Cardiac septum (tissue), 1 donor: ENCODE measurements around the gene ANLN. TPM values are rescaled to one million over a fixed set of nuclear protein-coding genes. Genes with fewer than 3 reads are reported as not detected.

Experiments used
- DNase-seq: peaks from one replicate; pipeline ENCODE4 v3.0.0-alpha.2; 2020; ENCODE audit warnings: low spot score
- intact Hi-C: fragments of 100-400 bp; cut with DNase I; formaldehyde crosslinking; loops from one replicate; pipeline ENCODE4 v1.14.0; 2022
- total RNA-seq: library from RNA; stranded (reverse); fragmentation: NEBNext Ultra II Directional; extraction: Animal tissue kit (Norgen Biotek cat#: 25700); gene quantifications from one replicate; pipeline ENCODE4 v1.2.1, GENCODE V29; 2021
- donor health status: DM: no; HTN: no; CAD: no.

Gene ANLN
- total RNA-seq, 1 donor from 2014 or later, result 0.57 TPM

DNA sequence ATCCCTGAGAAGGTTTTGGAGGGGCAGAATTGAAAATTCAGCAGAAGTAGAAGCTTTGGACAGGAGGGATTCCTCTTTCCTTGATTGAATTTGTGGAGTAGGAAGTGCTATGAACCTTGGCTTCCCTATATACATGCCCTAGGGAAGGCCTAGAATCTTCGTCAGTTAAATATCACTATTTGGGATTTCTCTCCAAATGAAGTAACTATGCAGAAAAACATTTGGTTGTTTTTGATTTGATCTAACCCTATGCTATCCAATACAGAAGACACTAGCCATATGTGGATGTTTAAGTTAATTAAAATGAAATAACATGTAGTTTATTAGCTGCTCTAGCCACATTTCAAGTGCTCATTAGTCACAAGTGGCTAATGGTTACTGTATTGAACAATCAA lies 15.7 kb downstream of the ANLN start:
- DNase-seq, result no peak
- intact Hi-C loops, result no loop called here

DNA sequence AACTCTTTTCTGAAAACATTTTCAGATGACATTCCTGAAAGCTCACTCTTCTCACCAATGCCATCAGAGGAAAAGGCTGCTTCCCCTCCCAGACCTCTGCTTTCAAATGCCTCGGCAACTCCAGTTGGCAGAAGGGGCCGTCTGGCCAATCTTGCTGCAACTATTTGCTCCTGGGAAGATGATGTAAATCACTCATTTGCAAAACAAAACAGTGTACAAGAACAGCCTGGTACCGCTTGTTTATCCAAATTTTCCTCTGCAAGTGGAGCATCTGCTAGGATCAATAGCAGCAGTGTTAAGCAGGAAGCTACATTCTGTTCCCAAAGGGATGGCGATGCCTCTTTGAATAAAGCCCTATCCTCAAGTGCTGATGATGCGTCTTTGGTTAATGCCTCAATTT lies 16.5 kb downstream of the ANLN start:
- intact Hi-C loops, result no loop called here

DNA sequence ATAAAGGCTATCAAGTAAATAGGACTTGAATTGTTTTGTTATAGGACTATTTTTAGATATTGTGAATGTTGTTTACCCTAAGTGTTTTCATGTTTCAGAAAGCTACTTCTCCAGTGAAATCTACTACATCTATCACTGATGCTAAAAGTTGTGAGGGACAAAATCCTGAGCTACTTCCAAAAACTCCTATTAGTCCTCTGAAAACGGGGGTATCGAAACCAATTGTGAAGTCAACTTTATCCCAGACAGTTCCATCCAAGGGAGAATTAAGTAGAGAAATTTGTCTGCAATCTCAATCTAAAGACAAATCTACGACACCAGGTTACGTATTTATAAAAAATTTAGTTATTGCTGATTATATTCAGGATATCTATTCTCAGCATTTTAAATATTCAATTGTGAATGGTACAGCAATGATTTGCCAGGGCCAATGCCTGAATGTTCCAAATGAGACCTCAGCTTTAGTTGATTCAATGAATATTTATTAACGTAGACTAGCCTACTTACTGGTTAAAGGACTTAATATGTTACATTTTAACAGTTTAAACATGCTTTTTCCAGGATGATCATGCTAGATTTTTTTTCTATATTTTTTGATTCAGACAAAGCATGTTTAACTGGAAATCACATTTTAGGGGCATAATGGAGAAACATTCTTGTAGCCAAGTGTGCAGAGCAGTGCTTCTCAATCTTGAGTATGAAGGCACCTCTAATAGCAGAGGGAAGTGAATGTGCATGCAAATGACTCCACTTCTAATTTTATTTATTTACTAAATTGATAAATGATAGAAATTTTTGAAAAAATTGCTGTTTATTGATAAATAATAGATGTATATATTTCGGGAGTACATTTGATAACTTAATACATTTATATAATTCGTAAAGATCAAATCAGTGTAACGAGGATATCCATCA lies 18.2 kb downstream of the ANLN start:
- DNase-seq, result no peak
- intact Hi-C loops, result no loop called here

More for the DNA sequence above, 16.5 kb downstream of the ANLN start:
- DNase-seq, result no peak

DNA sequence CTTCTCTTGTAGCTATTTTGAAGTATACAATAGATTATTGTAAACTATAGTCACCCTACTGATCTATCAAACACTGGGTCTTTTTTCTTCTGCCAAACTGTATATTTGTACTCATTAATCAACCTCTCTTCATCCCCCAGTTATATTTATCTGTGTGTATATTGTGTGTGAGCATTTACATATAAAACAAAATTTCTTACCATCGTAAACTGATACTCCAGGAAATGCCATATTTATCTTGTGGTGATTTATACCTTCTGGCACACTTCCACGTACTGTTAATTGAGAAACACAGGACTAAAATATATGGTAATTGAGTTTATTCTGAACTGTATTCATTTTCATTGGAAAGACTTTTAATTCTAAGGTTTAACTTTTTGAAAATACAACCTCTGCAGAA lies 18.9 kb downstream of the ANLN start:
- intact Hi-C loops, result no loop called here
- DNase-seq, result no peak

- no peak for DNase-seq
- intact Hi-C loops, result no loop called here
Measured at GRCh38 chr7:36409180-36409579, 19.5 kb downstream of the ANLN start.

DNA sequence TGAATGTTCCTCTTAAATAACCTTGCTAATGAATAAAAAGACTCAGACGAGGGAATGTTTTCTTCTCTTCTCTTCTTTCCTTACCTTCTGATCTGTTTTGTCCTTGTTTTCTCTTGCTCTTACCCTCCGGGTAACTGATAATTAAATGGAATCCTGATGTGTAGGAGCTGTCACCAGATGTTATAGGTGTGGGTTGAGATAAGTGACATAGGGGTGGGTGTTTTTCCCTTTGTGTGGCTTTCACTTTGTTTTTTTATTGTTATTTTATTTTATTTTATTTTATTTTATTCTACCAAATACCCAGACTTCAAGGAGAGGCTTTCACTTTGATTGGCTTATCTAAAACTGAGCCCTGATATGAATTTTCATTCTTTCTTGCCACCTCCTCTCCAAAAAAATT lies 25.5 kb downstream of the ANLN start:
- intact Hi-C loops, result no loop called here
- DNase-seq, result no peak

DNA sequence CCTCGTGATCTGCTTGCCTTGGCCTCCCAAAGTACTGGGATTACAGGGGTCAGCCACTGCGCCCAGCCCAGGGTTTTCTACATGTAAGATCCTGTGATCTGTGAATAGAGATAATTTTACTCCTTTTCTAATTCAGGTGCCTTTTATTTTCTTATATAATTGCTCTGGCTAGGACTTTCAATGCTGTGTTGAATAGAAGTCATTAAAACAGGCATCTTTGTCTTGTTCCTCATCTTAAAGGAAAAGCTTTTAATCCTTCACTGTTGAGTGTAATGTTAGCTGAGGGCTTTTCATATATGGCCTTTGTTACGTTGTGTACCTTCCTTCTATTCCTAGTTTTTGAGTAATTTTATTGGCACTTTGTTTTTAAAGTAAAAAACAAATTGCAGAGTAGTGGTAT lies 26.6 kb downstream of the ANLN start:
- no peak for DNase-seq
- intact Hi-C loops, result no loop called here

DNA sequence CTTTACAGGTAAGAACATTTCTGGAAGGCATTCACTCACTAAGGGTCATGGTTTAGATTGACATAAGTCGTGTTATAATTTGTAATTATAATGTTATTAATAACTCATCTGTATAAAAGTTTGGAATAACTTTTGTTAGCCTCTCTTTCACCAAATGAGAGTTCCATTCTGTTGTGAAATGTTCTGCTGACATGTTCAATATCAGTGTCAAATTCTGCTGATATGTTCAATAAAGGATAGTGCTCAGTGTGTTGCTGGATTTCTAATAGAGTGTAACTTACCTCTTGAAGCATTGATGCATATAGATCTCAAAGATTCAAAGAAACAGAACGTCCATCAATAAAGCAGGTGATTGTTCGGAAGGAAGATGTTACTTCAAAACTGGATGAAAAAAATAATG lies 30.6 kb downstream of the ANLN start:
- no peak for DNase-seq
- intact Hi-C loops, result no loop called here

- no peak for DNase-seq
- intact Hi-C loops, result no loop called here
Measured at GRCh38 chr7:36422072-36422471, 32.4 kb downstream of the ANLN start.

DNA sequence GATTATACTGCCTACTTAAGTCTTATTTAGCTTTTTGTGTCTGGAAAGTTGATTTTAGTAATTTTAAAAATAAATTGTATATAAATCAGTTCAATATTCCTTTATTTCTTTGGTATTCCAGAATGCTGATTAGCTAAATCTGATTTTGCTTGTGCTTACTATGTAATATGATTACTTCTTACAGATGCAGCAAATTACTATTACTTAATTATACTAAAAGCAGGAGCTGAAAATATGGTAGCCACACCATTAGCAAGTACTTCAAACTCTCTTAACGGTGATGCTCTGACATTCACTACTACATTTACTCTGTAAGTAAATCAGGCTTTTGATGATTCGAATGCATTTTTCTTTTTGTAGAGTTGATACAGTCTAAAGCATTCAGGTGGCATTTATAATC lies 34.0 kb downstream of the ANLN start:
- DNase-seq, result no peak
- intact Hi-C loops, result no loop called here

DNA sequence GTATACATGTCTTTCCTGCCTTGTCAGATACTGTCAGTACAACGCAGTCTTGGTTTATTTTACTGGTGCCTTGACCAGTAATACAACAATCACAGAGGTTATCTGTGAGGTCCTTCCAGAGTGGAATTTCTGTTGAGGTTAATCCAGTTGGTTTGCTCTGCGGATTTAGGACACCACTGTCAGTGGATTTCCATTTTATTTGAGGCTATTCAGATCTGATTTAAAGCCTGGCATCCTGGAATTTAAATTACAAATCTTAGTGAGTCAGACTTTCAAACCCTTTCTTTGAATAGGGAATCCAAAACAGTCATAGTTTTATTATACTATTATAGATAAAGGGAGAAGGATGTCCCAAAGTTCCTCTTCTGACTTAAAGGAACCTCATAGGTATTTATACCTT lies 40.5 kb downstream of the ANLN start:
- no peak for DNase-seq
- intact Hi-C loops, result no loop called here

GRCh38 chr7:36430881-36431280 lies 41.2 kb downstream of the ANLN start:
- intact Hi-C loops, result no loop called here

GRCh38 chr7:36438211-36438610 lies 48.5 kb downstream of the ANLN start:
- intact Hi-C loops, result no loop called here
- no peak for DNase-seq

More at GRCh38 chr7:36430881-36431280, 41.2 kb downstream of the ANLN start:
- DNase-seq, result no peak

DNA sequence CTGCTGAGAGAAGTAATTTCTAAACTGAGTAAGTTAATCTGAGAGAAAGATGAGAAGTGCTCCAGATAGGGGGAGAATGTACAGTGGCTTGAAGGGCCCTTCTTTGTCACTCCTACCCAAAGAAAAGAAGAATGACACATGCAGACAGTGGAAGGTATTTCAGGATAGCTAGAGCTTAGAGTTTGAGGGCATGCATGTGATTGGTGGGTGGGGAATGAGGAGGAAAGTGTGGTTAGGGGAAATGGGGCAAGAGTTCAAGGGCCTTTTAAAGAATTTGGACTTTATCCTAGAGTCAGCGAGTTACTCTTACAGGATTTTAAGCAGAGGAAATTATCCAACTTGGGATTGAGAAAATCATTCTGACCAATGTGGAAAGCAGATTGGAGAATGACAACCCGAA lies 50.0 kb downstream of the ANLN start:
- intact Hi-C loops, result no loop called here

DNA sequence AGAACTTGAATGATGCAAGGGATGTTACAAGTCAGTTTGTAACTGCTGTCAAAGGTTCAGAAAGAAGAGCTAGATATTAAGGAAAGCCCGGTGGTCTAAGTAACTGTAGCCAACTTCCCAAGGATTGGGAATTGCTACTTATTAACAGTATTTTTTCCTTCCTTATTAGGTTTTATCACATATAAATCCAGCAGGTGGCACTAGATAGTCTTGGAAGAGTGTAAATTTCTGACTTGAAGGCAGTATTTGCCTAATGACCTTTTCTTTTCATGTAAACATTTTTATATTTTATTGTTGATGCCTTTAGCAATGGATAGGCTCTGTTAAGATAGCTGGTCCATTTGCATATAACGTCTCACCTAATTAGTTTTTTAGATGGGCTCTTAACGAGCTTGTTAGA lies 51.2 kb downstream of the ANLN start:
- intact Hi-C loops, result no loop called here
- no peak for DNase-seq

More for the DNA sequence above, 50.0 kb downstream of the ANLN start:
- DNase-seq, result no peak

DNA sequence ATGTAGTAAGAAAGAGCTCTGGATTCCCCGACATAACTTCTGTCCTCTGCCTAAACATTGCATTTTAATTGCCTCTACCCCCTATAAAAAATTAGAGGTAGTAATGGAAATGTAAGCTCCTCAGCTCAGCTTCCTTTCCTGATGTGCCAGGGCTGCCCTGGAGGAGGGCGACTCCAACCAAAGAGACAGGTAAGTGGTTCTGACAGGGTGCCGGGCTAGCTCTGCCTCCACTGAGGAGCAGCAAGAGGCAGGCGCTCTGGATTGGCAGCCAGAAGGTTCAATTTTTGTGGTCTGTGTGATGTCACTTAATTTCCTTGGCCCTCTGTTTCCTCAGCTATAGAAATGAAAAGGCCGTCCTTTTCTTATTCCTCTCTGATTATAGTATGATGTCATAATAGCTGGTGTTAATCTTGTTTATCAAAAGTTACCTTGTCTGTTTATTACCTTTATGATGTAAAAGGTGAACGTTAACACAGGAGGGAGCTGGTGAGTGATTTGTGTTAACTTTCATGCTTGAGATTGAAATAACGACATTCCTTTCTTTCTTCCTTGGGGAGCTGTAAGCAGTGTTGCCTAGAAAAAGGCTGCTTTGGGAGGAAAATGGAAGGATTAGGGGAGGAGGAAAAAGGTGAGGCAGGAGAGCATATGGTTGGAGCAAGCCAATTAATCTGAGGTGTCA lies 51.8 kb downstream of the ANLN start:
- intact Hi-C loops, result no loop called here

DNA sequence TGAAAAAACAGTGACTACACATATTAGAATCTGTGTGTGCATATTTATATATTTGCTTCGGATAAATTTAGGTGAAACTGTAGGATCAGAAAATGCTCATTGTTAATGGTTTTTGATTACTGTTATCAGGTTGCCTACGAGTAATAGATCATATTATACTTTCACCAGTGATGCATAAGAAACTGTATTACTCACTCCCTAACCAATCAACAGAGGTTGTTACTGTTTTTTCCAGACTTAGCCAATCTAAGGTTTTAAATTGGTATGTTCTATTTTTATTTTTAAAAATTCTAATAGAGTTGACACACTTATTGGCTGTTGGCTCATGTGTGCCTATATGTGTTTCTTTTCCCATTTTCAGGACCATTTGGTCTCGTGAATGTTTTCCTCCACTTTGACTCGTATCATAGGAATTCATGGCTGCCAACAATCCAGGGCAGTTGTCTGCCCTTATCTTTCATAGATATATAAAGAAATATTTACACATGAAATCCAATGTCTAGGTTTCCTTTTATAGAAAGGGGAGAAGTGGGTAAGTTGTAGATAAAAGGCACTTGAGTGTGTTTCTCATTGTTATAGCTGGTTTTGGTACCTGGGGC lies 59.2 kb downstream of the ANLN start:
- intact Hi-C loops, result no loop called here
- DNase-seq, result no peak

More for the DNA sequence above, 51.8 kb downstream of the ANLN start:
- DNase-seq, result no peak

- intact Hi-C loops, result no loop called here
- no peak for DNase-seq
Measured at GRCh38 chr7:36449685-36450084, 60.0 kb downstream of the ANLN start.

GRCh38 chr7:36453769-36454168 lies 64.1 kb downstream of the ANLN start:
- intact Hi-C loops, result no loop called here

GRCh38 chr7:36455646-36456045 lies 66.0 kb downstream of the ANLN start:
- DNase-seq, result no peak
- intact Hi-C loops, result no loop called here

More at GRCh38 chr7:36453769-36454168, 64.1 kb downstream of the ANLN start:
- DNase-seq, result no peak

- intact Hi-C loops, result no loop called here
- DNase-seq, result no peak
Measured at GRCh38 chr7:36456138-36456537, 66.5 kb downstream of the ANLN start.
